HCT116 (cell line): ENCODE data around the gene TBX3. TPM values are rescaled to one million over a fixed set of nuclear protein-coding genes. Genes with fewer than 3 reads are reported as not detected.

Experiments used
- ATAC-seq: fragments of 200-7000 bp; cut with Tn5 transposase; 2 replicates; pipeline ENCODE4 v1.9.1; 2020; ENCODE audit warnings: mild to moderate bottlenecking, moderate library complexity
- BruUV-seq: library from RNA; stranded (reverse); fragments of 400-500 nt; replicated peaks from 2 replicates; lab custom pipeline; 2021; lab: Mats Ljungman, UMichigan
- CTCF ChIA-PET: fragments of 300-600 bp; sonication (Branson Sonifier 250); formaldehyde crosslinking; loops from one replicate; lab custom pipeline; 2021; ENCODE audit warnings: antibody characterized with exemption; lab: Charles Lee
- POLR2A ChIA-PET: fragments of 300-600, 350-600 bp; sonication (Branson Sonifier 250); formaldehyde crosslinking; loops from one replicate; lab custom pipeline; 2021; ENCODE audit warnings: antibody characterized with exemption; lab: Charles Lee
- RAD21 ChIA-PET, 2 experiments: fragments of 300-600 bp; sonication (Branson Sonifier 250); formaldehyde crosslinking; loops; one replicate each; lab custom pipeline; 2023; ENCODE audit warnings: low total read pairs in 2 of 2; ENCODE audit not compliant: uncharacterized antibody in 2 of 2, unreplicated experiment in 2 of 2, low non-redundant PET in 1 of 2; lab: Charles Lee
- DNase-seq: peaks from one replicate; pipeline ENCODE4 v3.0.0-alpha.2; 2010; ENCODE audit warnings: low read depth, low spot score
- H2AFZ ChIP-seq: fragments of 200-600 bp; shearing (Covaris generic), sonication (generic); 2 replicates; pipeline ENCODE4 v1.6.1; 2017; ENCODE audit warnings: low read depth, mixed run types, mixed read lengths, antibody characterized with exemption, low read length; ENCODE audit not compliant: poor library complexity, severe bottlenecking
- H3K27ac ChIP-seq: 2 replicates; pipeline ENCODE4 v1.5.1; 2012; ENCODE audit warnings: low read depth, low read length
- H3K27me3 ChIP-seq: fragments of 200-600 bp; sonication (generic); 2 replicates; pipeline ENCODE4 v1.6.1; 2016; ENCODE audit warnings: mixed run types, low read length, mixed read lengths; ENCODE audit not compliant: insufficient read depth
- H3K36me3 ChIP-seq, 2 experiments: fragments of 200-500 bp in 1 of 2; fragments of 200-600 bp in 1 of 2; sonication (Bioruptor generic) in 1 of 2; sonication (generic) in 1 of 2; 2 replicates each; pipeline versions ENCODE4 v1.5.1 to v1.6.1; 2014 to 2016; ENCODE audit warnings: low read length in 2 of 2, inconsistent platforms in 1 of 2, mixed read lengths in 1 of 2, mixed run types in 1 of 2; ENCODE audit not compliant: insufficient read depth in 2 of 2, control insufficient read depth in 1 of 2
- H3K4me1 ChIP-seq, 2 experiments: fragments of 200-600 bp in 1 of 2; sonication (generic) in 1 of 2; 2 replicates each; pipeline versions ENCODE4 v1.5.1 to v1.6.1; 2012 to 2017; ENCODE audit warnings: low read length in 2 of 2, inconsistent platforms in 1 of 2, mild to moderate bottlenecking in 1 of 2, mixed read lengths in 1 of 2, mixed run types in 1 of 2, moderate library complexity in 1 of 2; ENCODE audit not compliant: insufficient read depth in 2 of 2, control insufficient read depth in 1 of 2
- H3K4me2 ChIP-seq: fragments of 200-600 bp; sonication (generic); 2 replicates; pipeline ENCODE4 v1.6.1; 2017; ENCODE audit warnings: mixed run types, low read length, mixed read lengths
- H3K4me3 ChIP-seq, 2 experiments: fragments of 200-600 bp in 1 of 2; sonication (generic) in 1 of 2; replicated peaks in 1 of 2; 2 replicates each; pipeline ENCODE4 v1.5.1; 2011 to 2016; ENCODE audit warnings: low read length in 2 of 2, control low read depth in 1 of 2, low read depth in 1 of 2, mild to moderate bottlenecking in 1 of 2, mixed read lengths in 1 of 2, mixed run types in 1 of 2
- H3K79me2 ChIP-seq: fragments of 200-600 bp; sonication (generic); 2 replicates; pipeline ENCODE4 v1.6.1; 2017; ENCODE audit warnings: mild to moderate bottlenecking, mixed run types, low read length, moderate library complexity, mixed read lengths; ENCODE audit not compliant: insufficient read depth
- H3K9ac ChIP-seq: fragments of 200-600 bp; sonication (generic); 2 replicates; pipeline ENCODE4 v1.6.1; 2016; ENCODE audit warnings: low read length, mixed read lengths
- H3K9me2 ChIP-seq: fragments of 200-600 bp; sonication (generic), shearing (Covaris generic); 2 replicates; pipeline ENCODE4 v1.6.1; 2017; ENCODE audit warnings: mixed run types, mild to moderate bottlenecking, moderate library complexity; ENCODE audit not compliant: insufficient read depth
- H3K9me3 ChIP-seq, 2 experiments: fragments of 200-500 bp in 1 of 2; fragments of 200-600 bp in 1 of 2; sonication (Bioruptor generic) in 1 of 2; sonication (generic) in 1 of 2; 2 replicates each; pipeline ENCODE4 v1.6.1; 2014 to 2017; ENCODE audit warnings: low read length in 2 of 2, mixed read lengths in 2 of 2, inconsistent platforms in 1 of 2, low read depth in 1 of 2, mild to moderate bottlenecking in 1 of 2, mixed run types in 1 of 2, moderate library complexity in 1 of 2; ENCODE audit not compliant: control insufficient read depth in 1 of 2, insufficient read depth in 1 of 2
- H4K20me1 ChIP-seq: fragments of 200-600 bp; sonication (generic), shearing (Covaris generic); 2 replicates; pipeline ENCODE4 v1.6.1; 2017; ENCODE audit warnings: mixed run types, mild to moderate bottlenecking, moderate library complexity; ENCODE audit not compliant: insufficient read depth
- ATF3 ChIP-seq: IDR thresholded peaks from 2 replicates; pipeline ENCODE4 v1.6.1; 2012
- CBX3 ChIP-seq: IDR thresholded peaks from 2 replicates; pipeline ENCODE4 v1.6.1; 2012; ENCODE audit warnings: low read depth
- CEBPB ChIP-seq: IDR thresholded peaks from 2 replicates; pipeline ENCODE4 v1.6.1; 2012; ENCODE audit warnings: low read depth
- CTCF ChIP-seq, 3 experiments: fragments of 200-600 bp in 1 of 3; sonication (generic) in 1 of 3; IDR thresholded peaks in 2 of 3; conservative IDR thresholded peaks in 1 of 3; 2 replicates each; pipeline ENCODE4 v1.5.1; 2012 to 2017; ENCODE audit warnings: low read depth in 2 of 3, low read length in 2 of 3, antibody characterized with exemption in 1 of 3, borderline replicate concordance in 1 of 3, control low read depth in 1 of 3, mild to moderate bottlenecking in 1 of 3, mixed read lengths in 1 of 3, mixed run types in 1 of 3, moderate library complexity in 1 of 3; ENCODE audit not compliant: insufficient read depth in 1 of 3
- EGR1 ChIP-seq: IDR thresholded peaks from 2 replicates; pipeline ENCODE4 v1.6.1; 2012; ENCODE audit warnings: low read depth
- ELF1 ChIP-seq: IDR thresholded peaks from 2 replicates; pipeline ENCODE4 v1.6.1; 2012; ENCODE audit warnings: low read depth, borderline replicate concordance
- EZH2phosphoT487 ChIP-seq: fragments of 200-600 bp; IDR thresholded peaks from 2 replicates; pipeline ENCODE4 v1.6.1; 2018; ENCODE audit warnings: antibody characterized with exemption, borderline replicate concordance
- JUND ChIP-seq: IDR thresholded peaks from 2 replicates; pipeline ENCODE4 v1.6.1; 2012
- MAX ChIP-seq: IDR thresholded peaks from 2 replicates; pipeline ENCODE4 v1.6.1; 2012
- POLR2A ChIP-seq: IDR thresholded peaks from 2 replicates; pipeline ENCODE4 v1.7.0; 2011; ENCODE audit warnings: borderline replicate concordance; ENCODE audit not compliant: insufficient read depth, insufficient read length; ENCODE audit errors: extremely low read depth
- POLR2AphosphoS5 ChIP-seq: IDR thresholded peaks from 2 replicates; pipeline ENCODE4 v1.6.1; 2011; ENCODE audit warnings: mild to moderate bottlenecking, low read depth, low read length, moderate library complexity
- RAD21 ChIP-seq: IDR thresholded peaks from 2 replicates; pipeline ENCODE4 v1.6.1; 2012; ENCODE audit warnings: low read depth, mild to moderate bottlenecking
- SP1 ChIP-seq: IDR thresholded peaks from 2 replicates; pipeline ENCODE4 v1.6.1; 2012; ENCODE audit warnings: low read depth
- SRF ChIP-seq: IDR thresholded peaks from 2 replicates; pipeline ENCODE4 v1.6.1; 2012; ENCODE audit warnings: low read depth
- TCF7L2 ChIP-seq: IDR thresholded peaks from 2 replicates; pipeline ENCODE4 v1.7.0; 2011; ENCODE audit warnings: borderline replicate concordance, inconsistent platforms; ENCODE audit not compliant: insufficient read depth, insufficient read length; ENCODE audit errors: extremely low read depth
- YY1 ChIP-seq: IDR thresholded peaks from 2 replicates; pipeline ENCODE4 v1.6.1; 2011; ENCODE audit warnings: low read length, low read depth, moderate library complexity, mild to moderate bottlenecking; ENCODE audit not compliant: insufficient replicate concordance; ENCODE audit errors: extremely low read depth
- ZBTB33 ChIP-seq: IDR thresholded peaks from 2 replicates; pipeline ENCODE4 v1.6.1; 2011; ENCODE audit warnings: mild to moderate bottlenecking, low read length, moderate library complexity; ENCODE audit not compliant: insufficient replicate concordance; ENCODE audit errors: extremely low read depth
- ZFX ChIP-seq: fragments of 450-650 bp; IDR thresholded peaks from 2 replicates; pipeline ENCODE4 v1.6.1; 2017
- ZNF274 ChIP-seq: fragments of 200-500 bp; sonication (Bioruptor generic); IDR thresholded peaks from 2 replicates; pipeline ENCODE4 v1.6.1; 2014; ENCODE audit warnings: mild to moderate bottlenecking, low read depth, low read length, inconsistent platforms
- intact Hi-C: fragments of 100-400 bp; cut with micrococcal nuclease; formaldehyde crosslinking; loops from 2 replicates; pipeline ENCODE4 v1.10.0; 2022
- total RNA-seq: library from RNA; stranded (reverse); gene quantifications from one replicate; pipeline ENCODE4 v1.2.1, GENCODE V29; 2021; ENCODE audit not compliant: unreplicated experiment

The TBX3 gene
- total RNA-seq, 1 experiment from 2014 or later, result 12.8 TPM

GRCh38 chr12:114698566-114699163, 14.7 kb upstream of the TBX3 start:
- H3K4me2 ChIP-seq, result no peak overlapping the region
- H3K9ac ChIP-seq, result no peak overlapping the region
- no peak overlapping the region for H3K4me3 ChIP-seq

More at GRCh38 chr12:114698566-114699163, 14.7 kb upstream of the TBX3 start:
- no peak for ATAC-seq
- no peak for DNase-seq
- ChIA-PET CTCF (no interaction called here), RAD21 (no interaction called here), POLR2A (no interaction called here)
- no peaks in the 10 kb centered on the region for H3K36me3 ChIP-seq
- H3K27me3 ChIP-seq, result peaks cover 38% of the 10 kb centered on the region
- no peaks in the 10 kb centered on the region for H3K9me2 ChIP-seq
- H3K27ac ChIP-seq, result no peak overlapping the region
- no TSS peak for BruUV-seq
- no peaks in the 10 kb centered on the region for H4K20me1 ChIP-seq
- no peaks in the 10 kb centered on the region for H3K79me2 ChIP-seq
- no peak overlapping the region for H2AFZ ChIP-seq
- intact Hi-C loops, result no loop called here
- no peak for TF ChIP-seq RAD21
- TF ChIP-seq ATF3, result no peak
- no peak for TF ChIP-seq EGR1
- no peak for TF ChIP-seq TCF7L2
- no peak for TF ChIP-seq YY1
- TF ChIP-seq POLR2AphosphoS5, result no peak
- TF ChIP-seq ZNF274, result no peak
- no peak for TF ChIP-seq ELF1
- TF ChIP-seq JUND, result no peak
- no peak for TF ChIP-seq SP1
- no peak for TF ChIP-seq SRF
- TF ChIP-seq EZH2phosphoT487, result no peak
- TF ChIP-seq ZBTB33, result no peak
- TF ChIP-seq MAX, result no peak
- no peak for TF ChIP-seq CBX3
- no peak for TF ChIP-seq CEBPB
- TF ChIP-seq CTCF (IDR thresholded peaks at IDR 0.05 in 2 of 3, conservative IDR thresholded peaks at IDR 0.05 in 1 of 3; ENCODE audit: borderline replicate concordance in 1 of 3, insufficient read depth in 1 of 3, low read depth in 2 of 3, low read length in 2 of 3), result no peak
- TF ChIP-seq POLR2A, result no peak
- no peak for TF ChIP-seq ZFX
- TF ChIP-seq, all 23 proteins: peak for 0
- Histone ChIP-seq H3K4me1 (0 out of 4 replicates have a peak, but pooled peaks cover 0 to under 1% of the 10 kb centered on the region in 2 experiments), H3K9me3 (no peaks in the 10 kb centered on the region)
